Esophagus muscularis mucosa (tissue), 4 donors: ENCODE results near the gene XXYLT1.

ENCODE experiments used
- CTCF ChIP-seq, 3 experiments: fragments of 200-600 bp in 2 of 3; fragments of 450-650 bp in 1 of 3; sonication (generic) in 2 of 3; IDR thresholded peaks; one replicate each; pipeline ENCODE4 v1.5.1; 2017 to 2019; ENCODE audit warnings: antibody characterized with exemption in 3 of 3, mild to moderate bottlenecking in 2 of 3, moderate library complexity in 1 of 3
- EP300 ChIP-seq: sonication (generic); formaldehyde crosslinking; IDR thresholded peaks from one replicate; pipeline ENCODE4 v1.6.1; 2017; ENCODE audit warnings: antibody characterized with exemption
- POLR2A ChIP-seq: fragments of 450-650 bp; IDR thresholded peaks from one replicate; pipeline ENCODE4 v1.6.1; 2017; ENCODE audit warnings: antibody characterized with exemption, moderate library complexity, mild to moderate bottlenecking, low read depth
- POLR2AphosphoS5 ChIP-seq, 2 donors: sonication (generic); formaldehyde crosslinking; IDR thresholded peaks; one replicate each; pipeline ENCODE4 v1.6.1; 2017; ENCODE audit warnings: antibody characterized with exemption in 2 of 2

- TF ChIP-seq CTCF (IDR thresholded peaks at IDR 0.05): no peak
- TF ChIP-seq POLR2AphosphoS5 (IDR thresholded peaks at IDR 0.05): peak in 1 of 2 donors; percentile 45
- TF ChIP-seq POLR2A: no peak
- TF ChIP-seq EP300: no peak
Measured at GRCh38 chr3:195028877-195029606, 241.9 kb downstream of the XXYLT1 start.
